Measurements from ENCODE around the gene SETD7.

DNA sequence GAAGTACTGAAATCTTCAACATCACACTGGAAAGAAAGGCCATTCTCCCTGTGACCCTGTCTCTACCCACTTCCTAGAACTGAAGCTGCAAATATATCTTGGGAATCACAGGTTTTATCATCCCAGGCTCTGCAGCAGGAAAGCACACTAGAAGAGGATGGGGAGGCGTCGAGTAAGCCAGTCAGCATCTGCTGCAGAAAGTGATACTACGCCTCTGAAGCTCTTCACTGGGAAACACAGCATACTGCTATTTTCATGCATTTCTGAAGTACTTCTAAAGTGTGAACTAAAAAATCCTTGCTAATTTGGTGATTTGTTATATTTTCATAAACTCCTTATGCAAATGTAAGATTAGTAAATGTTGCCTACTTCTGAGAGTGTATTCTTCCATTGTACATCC is 73.0 kb downstream of the SETD7 start:
- TF ChIP-seq TAF1 (IDR thresholded peaks at IDR 0.05; ENCODE audit: borderline replicate concordance, insufficient read depth, low read length) (no peak), POLR2AphosphoS5 (IDR thresholded peaks at IDR 0.05; ENCODE audit: low read depth, low read length) (no peak), SIN3A (IDR thresholded peaks at IDR 0.05; ENCODE audit: borderline replicate concordance, insufficient read depth, low read length) (no peak)
- TF ChIP-seq, protein P1, sequence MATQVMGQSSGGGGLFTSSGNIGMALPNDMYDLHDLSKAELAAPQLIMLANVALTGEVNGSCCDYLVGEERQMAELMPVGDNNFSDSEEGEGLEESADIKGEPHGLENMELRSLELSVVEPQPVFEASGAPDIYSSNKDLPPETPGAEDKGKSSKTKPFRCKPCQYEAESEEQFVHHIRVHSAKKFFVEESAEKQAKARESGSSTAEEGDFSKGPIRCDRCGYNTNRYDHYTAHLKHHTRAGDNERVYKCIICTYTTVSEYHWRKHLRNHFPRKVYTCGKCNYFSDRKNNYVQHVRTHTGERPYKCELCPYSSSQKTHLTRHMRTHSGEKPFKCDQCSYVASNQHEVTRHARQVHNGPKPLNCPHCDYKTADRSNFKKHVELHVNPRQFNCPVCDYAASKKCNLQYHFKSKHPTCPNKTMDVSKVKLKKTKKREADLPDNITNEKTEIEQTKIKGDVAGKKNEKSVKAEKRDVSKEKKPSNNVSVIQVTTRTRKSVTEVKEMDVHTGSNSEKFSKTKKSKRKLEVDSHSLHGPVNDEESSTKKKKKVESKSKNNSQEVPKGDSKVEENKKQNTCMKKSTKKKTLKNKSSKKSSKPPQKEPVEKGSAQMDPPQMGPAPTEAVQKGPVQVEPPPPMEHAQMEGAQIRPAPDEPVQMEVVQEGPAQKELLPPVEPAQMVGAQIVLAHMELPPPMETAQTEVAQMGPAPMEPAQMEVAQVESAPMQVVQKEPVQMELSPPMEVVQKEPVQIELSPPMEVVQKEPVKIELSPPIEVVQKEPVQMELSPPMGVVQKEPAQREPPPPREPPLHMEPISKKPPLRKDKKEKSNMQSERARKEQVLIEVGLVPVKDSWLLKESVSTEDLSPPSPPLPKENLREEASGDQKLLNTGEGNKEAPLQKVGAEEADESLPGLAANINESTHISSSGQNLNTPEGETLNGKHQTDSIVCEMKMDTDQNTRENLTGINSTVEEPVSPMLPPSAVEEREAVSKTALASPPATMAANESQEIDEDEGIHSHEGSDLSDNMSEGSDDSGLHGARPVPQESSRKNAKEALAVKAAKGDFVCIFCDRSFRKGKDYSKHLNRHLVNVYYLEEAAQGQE (IDR thresholded peaks at IDR 0.05; ENCODE audit: insufficient read depth in 1 of 2, low read depth in 2 of 2, low read length in 2 of 2) = no peak
